Caco-2 (cell line): ENCODE measurements around the gene DNER. TPM values are rescaled to one million over a fixed set of nuclear protein-coding genes. Genes with fewer than 3 reads are reported as not detected.

Experiments
- BruUV-seq: library from RNA; stranded (reverse); fragments of 400-500 nt; replicated peaks from 2 replicates; lab custom pipeline; 2021; lab: Mats Ljungman, UMichigan
- CTCF ChIA-PET: fragments of 300-600 bp; sonication (Branson Sonifier 250); formaldehyde crosslinking; loops from one replicate; lab custom pipeline; 2022; ENCODE audit warnings: antibody characterized with exemption; lab: Charles Lee
- POLR2A ChIA-PET: fragments of 300-600 bp; sonication (Branson Sonifier 250); formaldehyde crosslinking; loops from one replicate; lab custom pipeline; 2022; ENCODE audit warnings: antibody characterized with exemption; lab: Charles Lee
- DNase-seq, 2 experiments: peaks; one replicate each; pipeline versions ENCODE4 v3.0.0 to v3.0.0-alpha.2; 2020 to 2022
- H3K27me3 ChIP-seq: replicated peaks from 2 replicates; pipeline ENCODE4 v1.6.0; 2011; ENCODE audit warnings: low read length; ENCODE audit not compliant: control insufficient read depth, insufficient read depth
- H3K36me3 ChIP-seq: 2 replicates; pipeline ENCODE4 v1.5.1; 2011; ENCODE audit warnings: low read length; ENCODE audit not compliant: control insufficient read depth, insufficient read depth
- H3K4me1 ChIP-seq: fragments of 250-450 bp; sonication (Bioruptor Pico); 2 replicates; pipeline ENCODE4 v1.5.1; 2020; ENCODE audit warnings: mild to moderate bottlenecking
- H3K4me3 ChIP-seq: 2 replicates; pipeline ENCODE4 v1.5.1; 2011; ENCODE audit warnings: low read depth, mild to moderate bottlenecking, control low read depth, low read length
- H3K9me3 ChIP-seq: fragments of 250-450 bp; sonication (Bioruptor Pico); 2 replicates; pipeline ENCODE4 v1.5.1; 2020; ENCODE audit warnings: mild to moderate bottlenecking, moderate library complexity
- H3K27ac Mint-ChIP-seq: one replicate; pipeline ENCODE4 v1.8.0; 2022; ENCODE audit warnings: mixed read lengths; ENCODE audit not compliant: unreplicated experiment
- H3K27me3 Mint-ChIP-seq: one replicate; pipeline ENCODE4 v1.8.0; 2022; ENCODE audit warnings: mixed read lengths; ENCODE audit not compliant: insufficient read depth, unreplicated experiment
- H3K36me3 Mint-ChIP-seq: one replicate; pipeline ENCODE4 v1.8.0; 2022; ENCODE audit warnings: mild to moderate bottlenecking, mixed read lengths; ENCODE audit not compliant: insufficient read depth, unreplicated experiment
- H3K4me1 Mint-ChIP-seq: one replicate; pipeline ENCODE4 v1.8.0; 2022; ENCODE audit warnings: low read depth, mixed read lengths; ENCODE audit not compliant: unreplicated experiment
- H3K4me3 Mint-ChIP-seq: one replicate; pipeline ENCODE4 v1.8.0; 2022; ENCODE audit warnings: mild to moderate bottlenecking, moderate library complexity, mixed read lengths; ENCODE audit not compliant: unreplicated experiment
- H3K9me3 Mint-ChIP-seq: one replicate; pipeline ENCODE4 v1.8.0; 2022; ENCODE audit warnings: mixed read lengths; ENCODE audit not compliant: unreplicated experiment
- CTCF ChIP-seq, 2 experiments: fragments of 200-600 bp in 1 of 2; IDR thresholded peaks; 1 replicate in 1 of 2; 2 replicates in 1 of 2; pipeline versions ENCODE4 v1.5.1 to v1.8.0; 2011 to 2022; ENCODE audit warnings: antibody characterized with exemption in 1 of 2, control low read depth in 1 of 2, inconsistent platforms in 1 of 2, low read depth in 1 of 2, low read length in 1 of 2, mild to moderate bottlenecking in 1 of 2, moderate library complexity in 1 of 2; ENCODE audit not compliant: insufficient read depth in 1 of 2, severe bottlenecking in 1 of 2, unreplicated experiment in 1 of 2
- intact Hi-C: fragments of 100-400 bp; cut with micrococcal nuclease; formaldehyde crosslinking; loops from one replicate; pipeline ENCODE4 v1.10.0; 2022; ENCODE audit not compliant: unreplicated experiment
- total RNA-seq: library from RNA; stranded (reverse); gene quantifications from 2 replicates; pipeline ENCODE4 v1.2.3, GENCODE V29; 2022

Gene DNER
- total RNA-seq, 1 experiment from 2014 or later: not detected

- Histone ChIP-seq H3K4me1 (no peaks in the 10 kb centered on the region), H3K27me3 (no peaks in the 10 kb centered on the region), H3K9me3 (no peaks in the 10 kb centered on the region), H3K4me3 (no peak overlapping the region), H3K36me3 (no peaks in the 10 kb centered on the region)
- intact Hi-C loops: no loop called here
- BruUV-seq: no TSS peak
- ChIA-PET POLR2A (no interaction called here), CTCF (no interaction called here)
- no peaks in the 10 kb centered on the region for H3K9me3 Mint-ChIP-seq
- TF ChIP-seq CTCF (IDR thresholded peaks at IDR 0.05; ENCODE audit: insufficient read depth in 1 of 2, low read depth in 1 of 2, low read length in 1 of 2, severe bottlenecking in 1 of 2, unreplicated experiment in 1 of 2): no peak
- no peak overlapping the region for H3K4me3 Mint-ChIP-seq
- H3K4me1 Mint-ChIP-seq: no peaks in the 10 kb centered on the region
- H3K36me3 Mint-ChIP-seq: no peaks in the 10 kb centered on the region
- H3K27ac Mint-ChIP-seq: no peak overlapping the region
- DNase-seq: no peak
- H3K27me3 Mint-ChIP-seq: no peaks in the 10 kb centered on the region
These were observed 261.1 kb downstream of the DNER start for GRCh38 chr2:229453230-229453629.

GRCh38 chr2:229451852-229452251, 262.5 kb downstream of the DNER start:
- Mint-ChIP-seq H3K36me3 (no peaks in the 10 kb centered on the region), H3K4me3 (no peak overlapping the region), H3K27me3 (no peaks in the 10 kb centered on the region), H3K9me3 (no peaks in the 10 kb centered on the region), H3K27ac (no peak overlapping the region), H3K4me1 (no peaks in the 10 kb centered on the region)
- POLR2A ChIA-PET: no interaction called here
- Histone ChIP-seq H3K27me3 (no peaks in the 10 kb centered on the region), H3K4me3 (no peak overlapping the region), H3K4me1 (no peaks in the 10 kb centered on the region), H3K9me3 (no peaks in the 10 kb centered on the region), H3K36me3 (no peaks in the 10 kb centered on the region)
- no peak for DNase-seq
- no peak for TF ChIP-seq CTCF (IDR thresholded peaks at IDR 0.05; ENCODE audit: insufficient read depth in 1 of 2, low read depth in 1 of 2, low read length in 1 of 2, severe bottlenecking in 1 of 2, unreplicated experiment in 1 of 2)
- intact Hi-C loops: no loop called here
- CTCF ChIA-PET: no interaction called here
- BruUV-seq: no TSS peak

- DNase-seq: no peak
- CTCF ChIA-PET: no interaction called here
- no peaks in the 10 kb centered on the region for H3K4me1 Mint-ChIP-seq
These were observed 267.1 kb downstream of the DNER start for GRCh38 chr2:229447227-229447626.

More at GRCh38 chr2:229447227-229447626, 267.1 kb downstream of the DNER start:
- POLR2A ChIA-PET: no interaction called here
- H3K36me3 Mint-ChIP-seq: no peaks in the 10 kb centered on the region
- no TSS peak for BruUV-seq
- Histone ChIP-seq H3K9me3 (no peaks in the 10 kb centered on the region), H3K36me3 (no peaks in the 10 kb centered on the region), H3K27me3 (no peaks in the 10 kb centered on the region), H3K4me1 (no peaks in the 10 kb centered on the region), H3K4me3 (no peak overlapping the region)
- H3K4me3 Mint-ChIP-seq: no peak overlapping the region
- H3K27me3 Mint-ChIP-seq: no peaks in the 10 kb centered on the region
- TF ChIP-seq CTCF (IDR thresholded peaks at IDR 0.05; ENCODE audit: insufficient read depth in 1 of 2, low read depth in 1 of 2, low read length in 1 of 2, severe bottlenecking in 1 of 2, unreplicated experiment in 1 of 2): no peak
- no peaks in the 10 kb centered on the region for H3K9me3 Mint-ChIP-seq
- intact Hi-C loops: loop anchor here (10.0 kb wide), 1 partner anchor 742 kb away; no protein-coding TSS in a partner anchor
- H3K27ac Mint-ChIP-seq: no peak overlapping the region
